ENCODE data around the gene RNF187. TPM values are rescaled to one million over a fixed set of nuclear protein-coding genes. Genes with fewer than 3 reads are reported as not detected.

The RNF187 gene
- total and polyA plus RNA-seq, 2 donors from 2014 or later, result 85.2 to 137 TPM

DNA sequence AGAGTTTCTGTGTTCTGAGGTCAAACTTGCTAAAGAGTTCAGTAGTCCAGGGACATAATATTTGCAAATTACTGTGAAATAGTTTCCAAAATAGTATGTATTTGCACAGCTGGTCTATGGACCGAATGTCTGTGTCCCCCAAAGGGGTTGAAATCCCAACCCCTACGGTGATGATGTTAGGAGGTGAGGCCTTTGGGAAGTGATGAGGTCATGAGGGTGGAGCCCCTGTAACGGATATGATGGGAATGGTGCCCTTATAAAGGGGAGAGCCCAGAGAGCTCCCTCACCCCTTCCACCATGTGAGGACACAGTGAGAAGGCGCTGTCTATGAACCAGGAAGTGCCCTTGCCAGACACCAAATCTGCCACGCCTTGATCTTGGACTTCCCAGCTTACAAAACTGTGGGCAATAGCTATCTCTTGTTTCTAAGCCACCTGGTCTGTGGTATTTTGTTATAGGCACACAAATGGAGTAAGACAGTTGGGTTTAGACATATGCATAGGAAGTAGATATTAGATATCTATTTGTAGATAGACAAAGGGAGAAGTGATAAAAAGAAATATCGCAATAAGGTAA is 21.7 kb downstream of the RNF187 start:
- Histone ChIP-seq H3K9ac (ENCODE audit: low read length in 3 of 3) (no peak overlapping the region), H3K4me1 (ENCODE audit: control insufficient read depth in 2 of 3, insufficient read depth in 2 of 3, low read depth in 1 of 3, low read length in 3 of 3) (no peaks in the 10 kb centered on the region), H3K27me3 (ENCODE audit: control insufficient read depth, insufficient read depth, low read length) (no peaks in the 10 kb centered on the region), H3K9me3 (ENCODE audit: control insufficient read depth in 2 of 3, insufficient read depth in 1 of 3, low read length in 3 of 3) (no peaks in the 10 kb centered on the region), H3K36me3 (ENCODE audit: control insufficient read depth in 2 of 3, insufficient read depth in 3 of 3, low read length in 3 of 3) (no peaks in the 10 kb centered on the region), H3K4me3 (ENCODE audit: low read length in 3 of 3) (no peak overlapping the region), H3K27ac (ENCODE audit: low read depth in 2 of 2, low read length in 2 of 2) (no peak overlapping the region)
- FAIRE-seq (no peak), DNase-seq (no peak)
- intact Hi-C loops (cut with DNase I), result no loop called here
- TF ChIP-seq CTCF (IDR thresholded peaks at IDR 0.05; ENCODE audit: borderline replicate concordance, extremely low read depth, insufficient read depth), result no peak

DNA sequence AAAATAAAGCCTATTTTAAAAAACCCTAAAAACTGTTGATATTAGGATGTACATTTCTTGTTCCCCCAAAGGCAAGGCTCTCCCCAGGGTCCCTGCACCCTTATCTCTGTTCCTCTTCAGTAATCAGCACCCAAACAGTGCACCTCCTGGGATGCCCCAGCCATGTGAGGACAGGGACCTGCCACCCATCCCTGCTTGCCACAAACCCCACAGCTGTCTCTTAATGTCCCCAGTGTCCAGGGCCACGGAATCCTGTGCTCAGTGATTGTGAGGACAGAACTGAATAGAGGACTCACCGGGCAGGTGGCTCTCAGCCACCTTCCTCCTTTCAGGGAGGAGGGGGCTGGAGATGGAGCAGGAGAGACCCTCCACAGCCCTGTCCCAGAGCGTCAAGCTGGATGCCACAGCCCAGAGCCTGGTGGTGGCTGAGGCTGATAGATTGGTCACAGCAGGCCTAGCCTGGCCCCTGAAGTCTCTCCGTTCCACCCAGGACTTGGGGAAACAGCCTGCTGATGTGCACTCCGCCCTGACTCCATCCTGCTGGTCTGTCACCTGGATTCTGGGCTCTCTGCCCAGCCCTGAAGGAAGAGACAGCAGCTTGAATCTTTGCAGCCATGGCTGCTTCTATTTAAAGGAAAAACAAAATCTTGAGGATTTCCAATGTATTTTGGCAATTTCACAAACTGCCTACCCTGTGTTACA is 23.1 kb downstream of the RNF187 start:
- Histone ChIP-seq H3K27ac (ENCODE audit: low read depth in 2 of 2, low read length in 2 of 2) (no peak overlapping the region), H3K4me1 (ENCODE audit: control insufficient read depth in 2 of 3, insufficient read depth in 2 of 3, low read depth in 1 of 3, low read length in 3 of 3) (no peaks in the 10 kb centered on the region), H3K36me3 (ENCODE audit: control insufficient read depth in 2 of 3, insufficient read depth in 3 of 3, low read length in 3 of 3) (no peaks in the 10 kb centered on the region), H3K27me3 (ENCODE audit: control insufficient read depth, insufficient read depth, low read length) (no peaks in the 10 kb centered on the region), H3K4me3 (ENCODE audit: low read length in 3 of 3) (no peak overlapping the region), H3K9ac (ENCODE audit: low read length in 3 of 3) (no peak overlapping the region), H3K9me3 (ENCODE audit: control insufficient read depth in 2 of 3, insufficient read depth in 1 of 3, low read length in 3 of 3) (peaks cover 0 to 2% (median 0%) of the 10 kb centered on the region in 3 donors)
- no peak for TF ChIP-seq CTCF (IDR thresholded peaks at IDR 0.05; ENCODE audit: borderline replicate concordance, extremely low read depth, insufficient read depth)
- intact Hi-C loops (cut with DNase I), result no loop called here
- DNase-seq (no peak), FAIRE-seq (no peak)

GRCh38 chr1:228510803-228511413 is 23.7 kb downstream of the RNF187 start:
- no peak for TF ChIP-seq CTCF (IDR thresholded peaks at IDR 0.05; ENCODE audit: borderline replicate concordance, extremely low read depth, insufficient read depth)
- no peak for DNase-seq
- H3K9me3 ChIP-seq (ENCODE audit: control insufficient read depth in 2 of 3, insufficient read depth in 1 of 3, low read length in 3 of 3), result peaks cover 0 to 2% (median 0%) of the 10 kb centered on the region in 3 donors
- no peaks in the 10 kb centered on the region for H3K27me3 ChIP-seq (ENCODE audit: control insufficient read depth, insufficient read depth, low read length)
- H3K4me1 ChIP-seq (ENCODE audit: control insufficient read depth in 2 of 3, insufficient read depth in 2 of 3, low read depth in 1 of 3, low read length in 3 of 3), result no peaks in the 10 kb centered on the region
- no peaks in the 10 kb centered on the region for H3K36me3 ChIP-seq (ENCODE audit: control insufficient read depth in 2 of 3, insufficient read depth in 3 of 3, low read length in 3 of 3)
- H3K27ac ChIP-seq (ENCODE audit: low read depth in 2 of 2, low read length in 2 of 2), result no peak overlapping the region
- H3K4me3 ChIP-seq (ENCODE audit: low read length in 3 of 3), result no peak overlapping the region
- FAIRE-seq, result no peak
- H3K9ac ChIP-seq (ENCODE audit: low read length in 3 of 3), result no peak overlapping the region
- intact Hi-C loops (cut with DNase I), result no loop called here
